T-cell (primary cell): ENCODE data around the gene DYRK2. TPM values are rescaled to one million over a fixed set of nuclear protein-coding genes. Genes with fewer than 3 reads are reported as not detected.

Experiments used
- ATAC-seq, 4 experiments: fragments of 200-7000 bp in 3 of 4; fragments of 150-1000 bp in 1 of 4; cut with Tn5 transposase; replicated peaks in 1 of 4; 1 replicate in 3 of 4; 2 replicates in 1 of 4; pipeline ENCODE4 v1.10.0; 2021; ENCODE audit warnings: moderate library complexity in 3 of 4, mild to moderate bottlenecking in 2 of 4, moderate number of reproducible peaks in 1 of 4
- CTCF ChIA-PET, 2 donors: fragments of 300-600 bp; sonication (Branson Sonifier 250); formaldehyde crosslinking; loops; one replicate each; lab custom pipeline; 2022; ENCODE audit warnings: antibody characterized with exemption in 2 of 2; lab: Charles Lee
- POLR2A ChIA-PET, 2 donors: fragments of 300-600 bp; sonication (Branson Sonifier 250); formaldehyde crosslinking; loops; one replicate each; lab custom pipeline; 2022; ENCODE audit warnings: antibody characterized with exemption in 2 of 2; lab: Charles Lee
- DNase-seq, 35 experiments: peaks; one replicate each; pipeline versions ENCODE4 v3.0.0 to v3.0.0-alpha.2; 2013 to 2023
- H3K27ac ChIP-seq: one replicate; pipeline ENCODE4 v1.5.1; 2013; ENCODE audit warnings: low read length
- H3K27me3 ChIP-seq, 2 experiments: replicated peaks in 1 of 2; 1 replicate in 1 of 2; 2 replicates in 1 of 2; pipeline versions ENCODE4 v1.6.1 to v1.7.0; 2013; ENCODE audit warnings: low read length in 1 of 2, mixed read lengths in 1 of 2; ENCODE audit not compliant: control insufficient read depth in 2 of 2, insufficient read depth in 2 of 2; ENCODE audit errors: extremely low read depth in 1 of 2
- H3K36me3 ChIP-seq, 2 donors: 1 replicate in 1 of 2; 2 replicates in 1 of 2; pipeline versions ENCODE4 v1.6.1 to v1.7.0; 2013; ENCODE audit warnings: low read length in 1 of 2; ENCODE audit not compliant: control insufficient read depth in 2 of 2, insufficient read depth in 1 of 2; ENCODE audit errors: extremely low read depth in 1 of 2
- H3K4me1 ChIP-seq, 2 experiments: 1 replicate in 1 of 2; 2 replicates in 1 of 2; pipeline versions ENCODE4 v1.6.1 to v1.7.0; 2013; ENCODE audit warnings: low read length in 2 of 2, mixed read lengths in 1 of 2; ENCODE audit not compliant: insufficient read depth in 2 of 2, control insufficient read depth in 1 of 2; ENCODE audit errors: extremely low read depth in 1 of 2
- H3K4me3 ChIP-seq, 2 donors: 1 replicate in 1 of 2; 2 replicates in 1 of 2; pipeline versions ENCODE4 v1.5.1 to v1.7.0; 2013; ENCODE audit warnings: mild to moderate bottlenecking in 2 of 2, low read length in 1 of 2, moderate library complexity in 1 of 2; ENCODE audit not compliant: control insufficient read depth in 1 of 2; ENCODE audit errors: extremely low read depth in 1 of 2
- H3K9me3 ChIP-seq: 2 replicates; pipeline ENCODE4 v1.7.0; 2013
- H3K27ac Mint-ChIP-seq, 2 donors: one replicate each; pipeline ENCODE4 v1.8.0; 2020 to 2021; ENCODE audit warnings: mild to moderate bottlenecking in 2 of 2, mixed read lengths in 2 of 2
- H3K27me3 Mint-ChIP-seq, 2 donors: one replicate each; pipeline ENCODE4 v1.8.0; 2021 to 2022; ENCODE audit warnings: mixed read lengths in 2 of 2
- H3K36me3 Mint-ChIP-seq: one replicate; pipeline ENCODE4 v1.8.0; 2021; ENCODE audit warnings: mixed read lengths
- H3K4me1 Mint-ChIP-seq, 3 donors: one replicate each; pipeline ENCODE4 v1.8.0; 2020 to 2022; ENCODE audit warnings: mixed read lengths in 3 of 3, mild to moderate bottlenecking in 1 of 3
- H3K4me3 Mint-ChIP-seq, 3 donors: one replicate each; pipeline ENCODE4 v1.8.0; 2020 to 2022; ENCODE audit warnings: mild to moderate bottlenecking in 3 of 3, mixed read lengths in 3 of 3, moderate library complexity in 3 of 3
- H3K9me3 Mint-ChIP-seq, 3 donors: one replicate each; pipeline ENCODE4 v1.8.0; 2020 to 2022; ENCODE audit warnings: mixed read lengths in 3 of 3
- WGBS: methylation state at CpG from one replicate; pipeline ENCODE4 v1.1.5; 2013; ENCODE audit warnings: missing lambda C conversion rate; ENCODE audit not compliant: insufficient coverage; 5-methylcytosine and 5-hydroxymethylcytosine counted together
- total RNA-seq, 35 experiments: library from RNA in 6 of 35; stranded (reverse) in 6 of 35; fragments of 120-200 nt in 1 of 35; gene quantifications; one replicate each; pipeline versions ENCODE4 v1.2.1 to v1.2.4 and lab custom pipeline; 2013 to 2026

The DYRK2 gene
- total RNA-seq (100 to 1,000 TPM; 104 to 138 (median 120) TPM), total RNA-seq (lab: John Stamatoyannopoulos, UW) (69.4 to 552 (median 235) reads per million in 29 experiments)
- 104 TPM for total RNA-seq (2013)

GRCh38 chr12:67648521-67649260 is at the start of gene DYRK2:
Gene DYRK2 (plus strand): TSS chr12:67648745. CDS start chr12:67649134, 389 bp downstream.
- DNase-seq = peak; percentile 57 to 91 (median 75)
- under 1% methylated on average over 80 of the region's 109 CpGs for WGBS
- peak within 1 kb of the TSS; percentile 92 to 96 for H3K4me3 ChIP-seq
- Mint-ChIP-seq H3K4me1 (peaks cover 37 to 48% (median 44%) of the 10 kb centered on the region in 3 donors), H3K27ac (peak within 1 kb of the TSS; percentile 91 to 95), H3K4me3 (peak within 1 kb of the TSS; percentile 94 to 99 (median 94)), H3K27me3 (no peaks in the 10 kb centered on the region), H3K36me3 (peaks cover 23% of the 10 kb centered on the region), H3K9me3 (no peaks in the 10 kb centered on the region)
- H3K27ac ChIP-seq = peak within 1 kb of the TSS; percentile 81
- H3K36me3 ChIP-seq = peaks cover 0 to 6% of the 10 kb centered on the region in 2 donors
- no peaks in the 10 kb centered on the region for H3K9me3 ChIP-seq
- H3K27me3 ChIP-seq = no peaks in the 10 kb centered on the region
- peak; percentile 64 to 67 (median 66) for ATAC-seq
- ChIA-PET POLR2A (interaction anchor here (0.5 to 1.4 kb wide), 4 partner anchors 18 to 379 kb away, joined by 3 to 6 read pairs (median 4); partner anchors contain the start of gene CAND1 (in 1 of the 2)), CTCF (interaction anchor here (0.6 to 1.5 kb wide), 5 partner anchors 15 to 294 kb away, joined by 3 to 11 read pairs (median 3); no protein-coding TSS in a partner anchor)
- H3K4me1 ChIP-seq = peaks cover 21 to 28% of the 10 kb centered on the region in 2 experiments

- Histone ChIP-seq H3K27ac (no peak overlapping the region), H3K4me1 (peaks cover 0 to 3% of the 10 kb centered on the region in 2 experiments), H3K27me3 (no peaks in the 10 kb centered on the region), H3K9me3 (no peaks in the 10 kb centered on the region), H3K36me3 (no peaks in the 10 kb centered on the region), H3K4me3 (no peak overlapping the region)
- Mint-ChIP-seq H3K4me1 (peaks cover 2 to 18% (median 12%) of the 10 kb centered on the region in 3 donors), H3K36me3 (peaks cover 10% of the 10 kb centered on the region), H3K27ac (no peak overlapping the region), H3K27me3 (no peaks in the 10 kb centered on the region), H3K9me3 (peaks cover 6 to 24% (median 6%) of the 10 kb centered on the region in 3 donors), H3K4me3 (no peak overlapping the region)
- DNase-seq = no peak
- ChIA-PET POLR2A (no interaction called here), CTCF (interaction anchor here (0.5 to 0.8 kb wide), 2 partner anchors 9 to 245 kb away, joined by 3 read pairs; no protein-coding TSS in a partner anchor)
- 100% methylated on average over 1 of the region's 6 CpGs for WGBS
- ATAC-seq = no peak
Observed at GRCh38 chr12:67599691-67600090, 48.9 kb upstream of the DYRK2 start.

- Mint-ChIP-seq H3K4me1 (peaks cover 0 to 9% (median 4%) of the 10 kb centered on the region in 3 donors), H3K36me3 (peaks cover 10% of the 10 kb centered on the region), H3K4me3 (no peak overlapping the region), H3K9me3 (peaks cover 6 to 24% (median 6%) of the 10 kb centered on the region in 3 donors), H3K27me3 (no peaks in the 10 kb centered on the region), H3K27ac (no peak overlapping the region)
- no peak overlapping the region for H3K27ac ChIP-seq
- WGBS = 100% methylated on average over 1 of the region's 1 CpG
- no peaks in the 10 kb centered on the region for H3K36me3 ChIP-seq
- no peak for DNase-seq
- no peak overlapping the region for H3K4me3 ChIP-seq
- H3K4me1 ChIP-seq = no peaks in the 10 kb centered on the region
- ATAC-seq = no peak
- CTCF ChIA-PET = no interaction called here
- POLR2A ChIA-PET = no interaction called here
- H3K9me3 ChIP-seq = no peaks in the 10 kb centered on the region
- no peaks in the 10 kb centered on the region for H3K27me3 ChIP-seq
Observed at GRCh38 chr12:67601126-67601525, 47.4 kb upstream of the DYRK2 start.

GRCh38 chr12:67609226-67609870 is 39.2 kb upstream of the DYRK2 start:
- WGBS = 82% methylated on average over 4 of the region's 4 CpGs
- ChIA-PET CTCF (interaction anchor here in 1 of 2 donors (0.6 kb wide), 2 partner anchors 20 to 253 kb away, joined by 3 to 4 read pairs; no protein-coding TSS in a partner anchor), POLR2A (interaction anchor here in 1 of 2 donors (0.6 kb wide), 1 partner anchor 19 kb away, joined by 3 read pairs; no protein-coding TSS in a partner anchor)
- H3K27me3 ChIP-seq = no peaks in the 10 kb centered on the region
- Mint-ChIP-seq H3K4me1 (peaks cover 3 to 26% (median 7%) of the 10 kb centered on the region in 3 donors), H3K27me3 (no peaks in the 10 kb centered on the region), H3K9me3 (no peaks in the 10 kb centered on the region), H3K36me3 (no peaks in the 10 kb centered on the region), H3K27ac (no peak overlapping the region), H3K4me3 (no peak overlapping the region)
- no peaks in the 10 kb centered on the region for H3K4me1 ChIP-seq
- H3K4me3 ChIP-seq = no peak overlapping the region
- no peaks in the 10 kb centered on the region for H3K36me3 ChIP-seq
- no peak for ATAC-seq
- no peak for DNase-seq
- no peaks in the 10 kb centered on the region for H3K9me3 ChIP-seq
- no peak overlapping the region for H3K27ac ChIP-seq

- no peaks in the 10 kb centered on the region for H3K27me3 ChIP-seq
- no peak for ATAC-seq
- no peak overlapping the region for H3K4me3 ChIP-seq
- Mint-ChIP-seq H3K27ac (no peak overlapping the region), H3K4me3 (no peak overlapping the region), H3K4me1 (peaks cover 11 to 29% (median 14%) of the 10 kb centered on the region in 3 donors), H3K36me3 (no peaks in the 10 kb centered on the region), H3K9me3 (no peaks in the 10 kb centered on the region), H3K27me3 (no peaks in the 10 kb centered on the region)
- H3K36me3 ChIP-seq = no peaks in the 10 kb centered on the region
- no peak for DNase-seq
- no peak overlapping the region for H3K27ac ChIP-seq
- WGBS = no CpG with 5 or more reads among the region's 3 CpGs
- H3K9me3 ChIP-seq = no peaks in the 10 kb centered on the region
- no peaks in the 10 kb centered on the region for H3K4me1 ChIP-seq
- ChIA-PET CTCF (no interaction called here), POLR2A (no interaction called here)
Observed at GRCh38 chr12:67613040-67613439, 35.5 kb upstream of the DYRK2 start.

- no peaks in the 10 kb centered on the region for H3K27me3 ChIP-seq
- H3K27ac ChIP-seq = no peak overlapping the region
- H3K27ac Mint-ChIP-seq = peak overlapping the region in 1 of 2 donors; percentile 61
- no peaks in the 10 kb centered on the region for H3K27me3 Mint-ChIP-seq
- H3K36me3 ChIP-seq = no peaks in the 10 kb centered on the region
- H3K4me3 ChIP-seq = no peak overlapping the region
- no peaks in the 10 kb centered on the region for H3K36me3 Mint-ChIP-seq
- 100% methylated on average over 2 of the region's 3 CpGs for WGBS
- CTCF ChIA-PET = interaction anchor here (0.5 to 0.7 kb wide), 3 partner anchors 53 to 471 kb away, joined by 3 to 6 read pairs (median 3); no protein-coding TSS in a partner anchor
- peaks cover 0 to 6% (median 0%) of the 10 kb centered on the region in 3 donors for H3K9me3 Mint-ChIP-seq
- no peak for DNase-seq
- ATAC-seq = no peak
- H3K4me1 Mint-ChIP-seq = peaks cover 13 to 30% (median 19%) of the 10 kb centered on the region in 3 donors
- no peaks in the 10 kb centered on the region for H3K9me3 ChIP-seq
- H3K4me3 Mint-ChIP-seq = no peak overlapping the region
- no peaks in the 10 kb centered on the region for H3K4me1 ChIP-seq
- POLR2A ChIA-PET = no interaction called here
Observed at GRCh38 chr12:67617629-67618028, 30.9 kb upstream of the DYRK2 start.
